Heart right ventricle (tissue), 16 donors: ENCODE data around the gene PTBP3. TPM values are rescaled to one million over a fixed set of nuclear protein-coding genes. Genes with fewer than 3 reads are reported as not detected.

Experiments
- ATAC-seq, 8 donors: fragments of 200-7000 bp; cut with Tn5 transposase; one replicate each; pipeline ENCODE4 v1.9.1; 2020; ENCODE audit warnings: mild to moderate bottlenecking in 8 of 8, moderate library complexity in 8 of 8, moderate number of reproducible peaks in 1 of 8
- DNase-seq, 2 donors: peaks; one replicate each; pipeline ENCODE4 v3.0.0-alpha.2; 2020
- H3K27ac ChIP-seq, 10 donors: fragments of 200-600 bp; sonication (generic) in 2 of 10; one replicate each; pipeline versions ENCODE4 v1.5.0 to v1.8.0; 2020 to 2022; ENCODE audit warnings: mild to moderate bottlenecking in 3 of 10
- H3K27me3 ChIP-seq, 7 donors: fragments of 200-600 bp; one replicate each; pipeline ENCODE4 v1.8.0; 2021 to 2022; ENCODE audit warnings: mild to moderate bottlenecking in 2 of 7
- H3K36me3 ChIP-seq, 9 donors: fragments of 200-600 bp; sonication (generic) in 1 of 9; one replicate each; pipeline versions ENCODE4 v1.5.0 to v1.8.0; 2020 to 2022; ENCODE audit warnings: mild to moderate bottlenecking in 2 of 9
- H3K4me1 ChIP-seq, 9 donors: fragments of 200-600 bp; sonication (generic) in 1 of 9; one replicate each; pipeline versions ENCODE4 v1.5.0 to v1.8.0; 2020 to 2022; ENCODE audit warnings: mild to moderate bottlenecking in 4 of 9
- H3K4me3 ChIP-seq, 10 donors: fragments of 200-600 bp; sonication (generic) in 2 of 10; one replicate each; pipeline versions ENCODE4 v1.5.0 to v1.8.0; 2020 to 2022; ENCODE audit warnings: mild to moderate bottlenecking in 7 of 10, moderate library complexity in 2 of 10
- H3K9me3 ChIP-seq, 11 donors: fragments of 200-600 bp in 10 of 11; sonication (generic) in 2 of 11; one replicate each; pipeline versions ENCODE4 v1.5.0 to v1.8.0; 2013 to 2022; ENCODE audit warnings: mild to moderate bottlenecking in 2 of 11, control low read depth in 1 of 11, moderate library complexity in 1 of 11
- CTCF ChIP-seq, 9 donors: fragments of 200-600 bp; sonication (generic) in 2 of 9; IDR thresholded peaks; one replicate each; pipeline versions ENCODE4 v1.5.0 to v1.8.0; 2021 to 2022; ENCODE audit warnings: antibody characterized with exemption in 9 of 9, mild to moderate bottlenecking in 5 of 9, moderate library complexity in 1 of 9
- WGBS, 2 donors: extraction: QIAGEN DNeasy Blood & Tissue Kit; methylation state at CpG; one replicate each; pipeline ENCODE4 v1.1.7; 2013; ENCODE audit warnings: inconsistent platforms in 1 of 2; 5-methylcytosine and 5-hydroxymethylcytosine counted together
- intact Hi-C, 10 donors: fragments of 100-400 bp; cut with DNase I; formaldehyde crosslinking; loops; one replicate each; pipeline versions ENCODE4 v1.11.1 to v1.14.2; 2022
- polyA plus RNA-seq, 2 donors: library from polyadenylated mRNA; stranded (reverse); fragments of 200-250 nt; gene quantifications; one replicate each; pipeline ENCODE4 v1.2.3, GENCODE V29; 2013
- total RNA-seq, 10 donors: library from RNA; stranded (reverse); fragmentation: NEBNext Ultra II Directional in 3 of 10; extraction: Animal tissue kit (Norgen Biotek cat#: 25700) in 3 of 10; gene quantifications; one replicate each; pipeline versions ENCODE4 v1.2.1 to v1.2.4, GENCODE V29; 2021 to 2023
- donor health status: Arrhythmogenic right ventricular cardiomyopathy.
- donor health status: ischemic (EF 13 %, LVEDD 7.1; RV severe dilation, severe dysfunction).
- donor health status: healthy with polysubstance abuse.
- donor health status: DM: no; HTN: yes; CAD: no.
- donor health status: DM: no; HTN: no; CAD: no.
- donor health status: ischemic (EF 25% LVEDD 6.9; RV normal size, moderate dysfunction).
- donor health status: ischemic (EF 25% LVEDD 5.7; RV mildly dilated, moderate dysfunction).
- donor health status: healthy.
- donor health status: DM: yes; HTN: yes; CAD: no.
- donor health status: Ischemic cardiomyopathy.
- donor health status: ischemic (EF 35%, LVEDD 5.7; RV mildly dilated, moderate dysfunction).
- donor health status: nonischemic (EF 11% LVEDD 7.7; RV severe dilation, severe dysfunction).
- donor health status: DM: yes; HTN: yes; CAD: no.
- donor health status: PGD.
- donor health status: ischemic (EF 29% LVEDD 5.4; RV normal size, mild dysfunction).
- donor health status: nonischemic (EF 23%, LVEDD 6.1; RV moderate dilation, normal function).

PTBP3 gene
- total and polyA plus RNA-seq, 12 donors: 3.7 to 35.5 (median 15.7) TPM

- Histone ChIP-seq H3K27me3 (no peaks in the 10 kb centered on the region), H3K4me3 (peak overlapping the region; percentile 65 to 92 (median 80)), H3K36me3 (no peaks in the 10 kb centered on the region), H3K4me1 (peaks cover 0 to 69% (median 57%) of the 10 kb centered on the region in 9 donors), H3K9me3 (no peaks in the 10 kb centered on the region), H3K27ac (peak overlapping the region; percentile 90 to 99 (median 97))
- no peak for TF ChIP-seq CTCF (IDR thresholded peaks at IDR 0.05)
- peak in 2 of 8 donors; percentile 18 to 20 for ATAC-seq
- 24 to 35% methylated on average over 7 of the region's 7 CpGs for WGBS, 2 donors
- intact Hi-C loops: loop anchor here in 1 of 10 donors (2.0 kb wide), 1 partner anchor 338 kb away; the partner anchor contains the start of gene INIP
- DNase-seq: no peak
Measured at GRCh38 chr9:112380825-112381221, 47.4 kb upstream of the PTBP3 start.

GRCh38 chr9:112380102-112380824 is 46.8 kb upstream of the PTBP3 start, which contains the start of gene HSDL2:
Gene HSDL2, plus strand, starts transcription at chr9:112380108. Its CDS starts 56 bp downstream, at chr9:112380164.
- WGBS, 2 donors: 1% methylated on average over 43 of the region's 43 CpGs
- intact Hi-C loops: loop anchor here in 1 of 10 donors (2.0 kb wide), 1 partner anchor 339 kb away; the partner anchor contains the start of gene INIP
- Histone ChIP-seq H3K36me3 (no peaks in the 10 kb centered on the region), H3K4me3 (peak within 1 kb of the TSS; percentile 65 to 92 (median 80)), H3K27ac (peak within 1 kb of the TSS; percentile 90 to 99 (median 97)), H3K4me1 (peaks cover 0 to 69% (median 57%) of the 10 kb centered on the region in 9 donors), H3K9me3 (no peaks in the 10 kb centered on the region), H3K27me3 (no peaks in the 10 kb centered on the region)
- TF ChIP-seq CTCF (IDR thresholded peaks at IDR 0.05): no peak
- ATAC-seq (peak; percentile 23 to 82 (median 42)), DNase-seq (peak in 1 of 2 donors; percentile 54)

- Histone ChIP-seq H3K4me1 (peaks cover 0 to 60% (median 51%) of the 10 kb centered on the region in 9 donors), H3K4me3 (peak overlapping the region; percentile 65 to 92 (median 80)), H3K36me3 (no peaks in the 10 kb centered on the region), H3K27me3 (no peaks in the 10 kb centered on the region), H3K27ac (peak overlapping the region; percentile 90 to 99 (median 97)), H3K9me3 (no peaks in the 10 kb centered on the region)
- intact Hi-C loops: loop anchor here in 2 of 10 donors (2.0 to 10.0 kb wide), 2 partner anchors 339 to 485 kb away; partner anchors contain the start of genes INIP (in 1 of the 2) and UGCG (in 1 of the 2)
- peak; percentile 100 for DNase-seq
- ATAC-seq: peak; percentile 95 to 99 (median 98)
- peak in 2 of 9 donors; percentile 8 to 10 for TF ChIP-seq CTCF (IDR thresholded peaks at IDR 0.05)
- 0% methylated on average over 56 to 57 of the region's 57 CpGs for WGBS, 2 donors
Measured at GRCh38 chr9:112379177-112380101, 46.0 kb upstream of the PTBP3 start.
